ENCODE results near the gene LRRN3.

Gene LRRN3

GRCh38 chr7:111164442-111164841 is 73.5 kb downstream of the LRRN3 start:
- Histone ChIP-seq H3K4me3 (ENCODE audit: insufficient read depth in 1 of 2, low read depth in 1 of 2, low read length in 2 of 2) (no peak overlapping the region), H3K36me3 (ENCODE audit: control insufficient read depth in 1 of 2, insufficient read depth in 2 of 2, low read depth in 1 of 2, low read length in 2 of 2) (no peaks in the 10 kb centered on the region), H2BK120ac (ENCODE audit: low read depth, low read length) (no peak overlapping the region), H2BK12ac (ENCODE audit: low read length in 2 of 2) (no peak overlapping the region), H3K14ac (ENCODE audit: low read length in 2 of 2) (no peak overlapping the region), H2BK15ac (ENCODE audit: low read depth, poor library complexity, severe bottlenecking) (no peak overlapping the region), H3K79me1 (replicated peaks; ENCODE audit: low read length, poor library complexity, severe bottlenecking) (peaks cover 2% of the 10 kb centered on the region), H3K27ac (ENCODE audit: low read length, poor library complexity, severe bottlenecking) (no peak overlapping the region), H3K18ac (ENCODE audit: low read depth in 1 of 2, low read length in 2 of 2) (peak overlapping the region in 1 of 2 experiments; percentile 21), H2BK5ac (ENCODE audit: low read depth, low read length, poor library complexity, severe bottlenecking) (no peak overlapping the region), H4K91ac (ENCODE audit: low read length) (no peak overlapping the region), H3K27me3 (ENCODE audit: control insufficient read depth in 1 of 2, insufficient read depth in 1 of 2, low read length in 2 of 2) (no peaks in the 10 kb centered on the region), H3K4me1 (ENCODE audit: control insufficient read depth, insufficient read depth, low read depth, low read length) (no peaks in the 10 kb centered on the region), H3K4ac (ENCODE audit: low read depth in 1 of 2, low read length in 2 of 2) (no peak overlapping the region), H3K9ac (ENCODE audit: low read length) (no peak overlapping the region), H2AFZ (ENCODE audit: low read depth, low read length) (no peak overlapping the region), H3K4me2 (ENCODE audit: low read length, poor library complexity, severe bottlenecking) (no peak overlapping the region), H4K8ac (ENCODE audit: low read length) (no peak overlapping the region), H2AK5ac (ENCODE audit: low read length, severe bottlenecking) (no peak overlapping the region), H3K9me3 (ENCODE audit: control insufficient read depth, low read length) (no peaks in the 10 kb centered on the region), H3K23ac (ENCODE audit: low read length in 2 of 2) (no peak overlapping the region)
- no peak for DNase-seq
- WGBS = no CpG with 5 or more reads among the region's 1 CpG

- Histone ChIP-seq H2AFZ (ENCODE audit: low read depth, low read length) (no peak overlapping the region), H2BK15ac (ENCODE audit: low read depth, poor library complexity, severe bottlenecking) (no peak overlapping the region), H2AK5ac (ENCODE audit: low read length, severe bottlenecking) (no peak overlapping the region), H3K4me1 (ENCODE audit: control insufficient read depth, insufficient read depth, low read depth, low read length) (no peaks in the 10 kb centered on the region), H3K14ac (ENCODE audit: low read length in 2 of 2) (no peak overlapping the region), H3K4me2 (ENCODE audit: low read length, poor library complexity, severe bottlenecking) (no peak overlapping the region), H3K36me3 (ENCODE audit: control insufficient read depth in 1 of 2, insufficient read depth in 2 of 2, low read depth in 1 of 2, low read length in 2 of 2) (no peaks in the 10 kb centered on the region), H4K91ac (ENCODE audit: low read length) (no peak overlapping the region), H3K18ac (ENCODE audit: low read depth in 1 of 2, low read length in 2 of 2) (no peak overlapping the region), H2BK12ac (ENCODE audit: low read length in 2 of 2) (no peak overlapping the region), H2BK120ac (ENCODE audit: low read depth, low read length) (no peak overlapping the region), H3K79me1 (replicated peaks; ENCODE audit: low read length, poor library complexity, severe bottlenecking) (no peaks in the 10 kb centered on the region), H3K27ac (ENCODE audit: low read length, poor library complexity, severe bottlenecking) (no peak overlapping the region), H2BK5ac (ENCODE audit: low read depth, low read length, poor library complexity, severe bottlenecking) (no peak overlapping the region), H3K23ac (ENCODE audit: low read length in 2 of 2) (no peak overlapping the region), H4K8ac (ENCODE audit: low read length) (no peak overlapping the region), H3K9me3 (ENCODE audit: control insufficient read depth, low read length) (no peaks in the 10 kb centered on the region), H3K4ac (ENCODE audit: low read depth in 1 of 2, low read length in 2 of 2) (no peak overlapping the region), H3K9ac (ENCODE audit: low read length) (no peak overlapping the region), H3K27me3 (ENCODE audit: control insufficient read depth in 1 of 2, insufficient read depth in 1 of 2, low read length in 2 of 2) (no peaks in the 10 kb centered on the region), H3K4me3 (ENCODE audit: insufficient read depth in 1 of 2, low read depth in 1 of 2, low read length in 2 of 2) (no peak overlapping the region)
- DNase-seq = peak; percentile 78
- WGBS = 33% methylated on average over 1 of the region's 2 CpGs
Measured at GRCh38 chr7:111168182-111168581, 77.3 kb downstream of the LRRN3 start.

DNA sequence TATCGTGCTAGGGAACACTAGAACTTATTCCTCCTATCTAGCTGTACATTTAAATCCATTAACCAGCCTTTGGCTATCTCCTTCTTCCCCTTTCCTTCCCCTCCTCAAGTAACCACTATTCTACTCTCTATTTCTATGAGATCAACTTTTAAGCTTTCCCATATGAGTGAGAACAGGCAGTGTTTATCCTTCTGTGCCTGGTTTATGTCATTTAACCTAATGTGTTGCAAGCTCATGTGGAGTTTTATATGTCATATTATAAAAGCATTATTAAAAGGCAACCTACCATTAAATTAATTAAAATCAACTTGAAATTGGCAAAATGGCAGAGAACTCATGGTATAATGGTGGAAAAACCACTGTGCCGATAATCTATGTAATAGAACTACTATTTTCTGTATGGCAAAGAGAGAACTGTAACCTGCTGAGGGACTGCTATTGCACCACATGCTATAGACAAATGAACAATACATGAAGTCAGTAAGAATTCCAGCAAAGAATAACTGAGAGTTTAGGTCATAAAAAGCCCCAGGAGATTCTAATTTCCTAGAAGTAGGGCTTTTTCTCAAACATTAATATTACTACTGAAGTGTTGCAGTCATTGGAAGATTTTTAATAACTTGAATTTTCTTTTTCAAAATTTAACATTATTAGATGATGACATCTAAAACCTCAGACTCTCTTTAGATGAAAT is 81.8 kb downstream of the LRRN3 start:
- no peak overlapping the region for H3K4me3 ChIP-seq (ENCODE audit: insufficient read depth in 1 of 2, low read depth in 1 of 2, low read length in 2 of 2)
- H4K91ac ChIP-seq (ENCODE audit: low read length) = no peak overlapping the region
- no peak overlapping the region for H3K27ac ChIP-seq (ENCODE audit: low read length, poor library complexity, severe bottlenecking)
- no peak overlapping the region for H3K4ac ChIP-seq (ENCODE audit: low read depth in 1 of 2, low read length in 2 of 2)
- no peaks in the 10 kb centered on the region for H3K36me3 ChIP-seq (ENCODE audit: control insufficient read depth in 1 of 2, insufficient read depth in 2 of 2, low read depth in 1 of 2, low read length in 2 of 2)
- DNase-seq = peak; percentile 47
- H3K23ac ChIP-seq (ENCODE audit: low read length in 2 of 2) = no peak overlapping the region
- no peak overlapping the region for H4K8ac ChIP-seq (ENCODE audit: low read length)
- no peak overlapping the region for H3K18ac ChIP-seq (ENCODE audit: low read depth in 1 of 2, low read length in 2 of 2)
- H2BK120ac ChIP-seq (ENCODE audit: low read depth, low read length) = no peak overlapping the region
- H2BK12ac ChIP-seq (ENCODE audit: low read length in 2 of 2) = no peak overlapping the region
- no peak overlapping the region for H3K4me2 ChIP-seq (ENCODE audit: low read length, poor library complexity, severe bottlenecking)
- no peaks in the 10 kb centered on the region for H3K4me1 ChIP-seq (ENCODE audit: control insufficient read depth, insufficient read depth, low read depth, low read length)
- H3K9me3 ChIP-seq (ENCODE audit: control insufficient read depth, low read length) = no peaks in the 10 kb centered on the region
- H2AK5ac ChIP-seq (ENCODE audit: low read length, severe bottlenecking) = no peak overlapping the region
- no peaks in the 10 kb centered on the region for H3K27me3 ChIP-seq (ENCODE audit: control insufficient read depth in 1 of 2, insufficient read depth in 1 of 2, low read length in 2 of 2)
- H3K79me1 ChIP-seq (replicated peaks; ENCODE audit: low read length, poor library complexity, severe bottlenecking) = no peaks in the 10 kb centered on the region
- WGBS = 77% methylated on average over 1 of the region's 2 CpGs
- no peak overlapping the region for H2AFZ ChIP-seq (ENCODE audit: low read depth, low read length)
- no peak overlapping the region for H2BK5ac ChIP-seq (ENCODE audit: low read depth, low read length, poor library complexity, severe bottlenecking)
- no peak overlapping the region for H3K9ac ChIP-seq (ENCODE audit: low read length)
- H2BK15ac ChIP-seq (ENCODE audit: low read depth, poor library complexity, severe bottlenecking) = no peak overlapping the region
- H3K14ac ChIP-seq (ENCODE audit: low read length in 2 of 2) = no peak overlapping the region

- no peak overlapping the region for H2BK120ac ChIP-seq (ENCODE audit: low read depth, low read length)
- H2BK12ac ChIP-seq (ENCODE audit: low read length in 2 of 2) = no peak overlapping the region
Measured at GRCh38 chr7:111173528-111173927, 82.6 kb downstream of the LRRN3 start.

More at GRCh38 chr7:111173528-111173927, 82.6 kb downstream of the LRRN3 start:
- Histone ChIP-seq H4K91ac (ENCODE audit: low read length) (no peak overlapping the region), H2AK5ac (ENCODE audit: low read length, severe bottlenecking) (no peak overlapping the region), H3K36me3 (ENCODE audit: control insufficient read depth in 1 of 2, insufficient read depth in 2 of 2, low read depth in 1 of 2, low read length in 2 of 2) (no peaks in the 10 kb centered on the region), H4K8ac (ENCODE audit: low read length) (no peak overlapping the region), H3K4me3 (ENCODE audit: insufficient read depth in 1 of 2, low read depth in 1 of 2, low read length in 2 of 2) (no peak overlapping the region), H2BK5ac (ENCODE audit: low read depth, low read length, poor library complexity, severe bottlenecking) (no peak overlapping the region), H2BK15ac (ENCODE audit: low read depth, poor library complexity, severe bottlenecking) (no peak overlapping the region), H3K27ac (ENCODE audit: low read length, poor library complexity, severe bottlenecking) (no peak overlapping the region), H3K4ac (ENCODE audit: low read depth in 1 of 2, low read length in 2 of 2) (no peak overlapping the region), H3K9me3 (ENCODE audit: control insufficient read depth, low read length) (peaks cover under 1% of the 10 kb centered on the region), H3K14ac (ENCODE audit: low read length in 2 of 2) (no peak overlapping the region), H3K79me1 (replicated peaks; ENCODE audit: low read length, poor library complexity, severe bottlenecking) (no peaks in the 10 kb centered on the region), H3K9ac (ENCODE audit: low read length) (no peak overlapping the region), H3K4me2 (ENCODE audit: low read length, poor library complexity, severe bottlenecking) (no peak overlapping the region), H3K4me1 (ENCODE audit: control insufficient read depth, insufficient read depth, low read depth, low read length) (no peaks in the 10 kb centered on the region), H3K27me3 (ENCODE audit: control insufficient read depth in 1 of 2, insufficient read depth in 1 of 2, low read length in 2 of 2) (no peaks in the 10 kb centered on the region), H3K23ac (ENCODE audit: low read length in 2 of 2) (no peak overlapping the region), H3K18ac (ENCODE audit: low read depth in 1 of 2, low read length in 2 of 2) (no peak overlapping the region), H2AFZ (ENCODE audit: low read depth, low read length) (no peak overlapping the region)
- DNase-seq = no peak
- 90% methylated on average over 2 of the region's 2 CpGs for WGBS

Measured in mesenchymal stem cell (in vitro differentiated cells and primary cell).